ENCODE measurements around the gene TBC1D9.

DNA sequence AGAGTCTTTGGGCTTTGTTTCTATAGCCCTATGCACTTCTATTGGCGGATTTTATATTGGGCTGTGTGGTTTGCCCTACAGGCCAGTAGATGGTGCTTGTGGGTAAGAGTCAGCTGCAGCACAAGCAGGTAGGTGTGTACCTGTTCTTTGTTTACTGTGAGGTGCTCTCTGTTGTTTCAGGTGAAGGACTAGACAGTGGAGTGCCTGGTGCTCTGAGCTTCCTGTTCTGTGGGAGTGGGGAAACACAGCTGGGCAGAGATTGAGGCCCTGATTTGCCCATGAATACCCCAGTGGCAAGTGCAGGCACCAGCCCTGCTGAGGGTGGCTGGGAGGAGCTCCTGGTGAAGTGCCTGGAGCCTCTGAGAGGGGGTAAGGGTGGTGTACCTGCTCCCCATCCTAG, 161.1 kb downstream of the TBC1D9 start:
- TF ChIP-seq, protein P1, sequence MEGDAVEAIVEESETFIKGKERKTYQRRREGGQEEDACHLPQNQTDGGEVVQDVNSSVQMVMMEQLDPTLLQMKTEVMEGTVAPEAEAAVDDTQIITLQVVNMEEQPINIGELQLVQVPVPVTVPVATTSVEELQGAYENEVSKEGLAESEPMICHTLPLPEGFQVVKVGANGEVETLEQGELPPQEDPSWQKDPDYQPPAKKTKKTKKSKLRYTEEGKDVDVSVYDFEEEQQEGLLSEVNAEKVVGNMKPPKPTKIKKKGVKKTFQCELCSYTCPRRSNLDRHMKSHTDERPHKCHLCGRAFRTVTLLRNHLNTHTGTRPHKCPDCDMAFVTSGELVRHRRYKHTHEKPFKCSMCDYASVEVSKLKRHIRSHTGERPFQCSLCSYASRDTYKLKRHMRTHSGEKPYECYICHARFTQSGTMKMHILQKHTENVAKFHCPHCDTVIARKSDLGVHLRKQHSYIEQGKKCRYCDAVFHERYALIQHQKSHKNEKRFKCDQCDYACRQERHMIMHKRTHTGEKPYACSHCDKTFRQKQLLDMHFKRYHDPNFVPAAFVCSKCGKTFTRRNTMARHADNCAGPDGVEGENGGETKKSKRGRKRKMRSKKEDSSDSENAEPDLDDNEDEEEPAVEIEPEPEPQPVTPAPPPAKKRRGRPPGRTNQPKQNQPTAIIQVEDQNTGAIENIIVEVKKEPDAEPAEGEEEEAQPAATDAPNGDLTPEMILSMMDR (IDR thresholded peaks at IDR 0.05): no peak
- TF ChIP-seq POLR2A (IDR thresholded peaks at IDR 0.05): no peak

Measured in sigmoid colon (tissue), 3 donors.